H9 (cell line): ENCODE measurements around the gene TRABD2B. TPM values are rescaled to one million over a fixed set of nuclear protein-coding genes. Genes with fewer than 3 reads are reported as not detected.
A peak's percentile ranks its signal among the peaks of the same experiment; 100 is the strongest.

ENCODE experiments used
- DNase-seq: peaks from one replicate; pipeline ENCODE4 v3.0.0-alpha.2; 2017
- H2AFZ ChIP-seq: one replicate; pipeline ENCODE4 v1.6.1; 2013; ENCODE audit warnings: mild to moderate bottlenecking, low read length, control low read depth, moderate library complexity
- H2AK5ac ChIP-seq: 2 replicates; pipeline ENCODE4 v1.6.1; 2013; ENCODE audit warnings: low read length, control low read depth, mixed read lengths; ENCODE audit not compliant: insufficient read length
- H2BK120ac ChIP-seq: one replicate; pipeline ENCODE4 v1.6.1; 2013; ENCODE audit warnings: low read depth, mild to moderate bottlenecking, low read length, control low read depth, inconsistent platforms; ENCODE audit not compliant: poor library complexity, severe bottlenecking
- H2BK12ac ChIP-seq: 2 replicates; pipeline ENCODE4 v1.6.1; 2013; ENCODE audit warnings: low read length, control low read depth, mixed read lengths, low read depth; ENCODE audit not compliant: insufficient read length
- H2BK15ac ChIP-seq: 2 replicates; pipeline ENCODE4 v1.6.1; 2013; ENCODE audit warnings: low read depth, low read length, control low read depth
- H2BK20ac ChIP-seq: one replicate; pipeline ENCODE4 v1.6.1; 2013; ENCODE audit warnings: low read depth, mild to moderate bottlenecking, low read length, control low read depth, inconsistent platforms; ENCODE audit not compliant: poor library complexity, severe bottlenecking
- H2BK5ac ChIP-seq: 2 replicates; pipeline ENCODE4 v1.6.1; 2013; ENCODE audit warnings: low read length, control low read depth, mixed read lengths; ENCODE audit not compliant: insufficient read length
- H3K14ac ChIP-seq: 2 replicates; pipeline ENCODE4 v1.6.1; 2013; ENCODE audit warnings: low read length, control low read depth; ENCODE audit not compliant: insufficient read depth
- H3K18ac ChIP-seq: 2 replicates; pipeline ENCODE4 v1.6.1; 2013; ENCODE audit warnings: low read depth, mild to moderate bottlenecking, mixed read lengths, low read length, control low read depth; ENCODE audit not compliant: insufficient read length
- H3K23ac ChIP-seq: 2 replicates; pipeline ENCODE4 v1.6.1; 2013; ENCODE audit warnings: low read length, control low read depth, mixed read lengths, low read depth; ENCODE audit not compliant: insufficient read length
- H3K23me2 ChIP-seq: 2 replicates; pipeline ENCODE4 v1.6.1; 2013; ENCODE audit warnings: low read depth, mild to moderate bottlenecking, mixed read lengths, low read length, control low read depth; ENCODE audit not compliant: insufficient read length, poor library complexity, severe bottlenecking
- H3K27ac ChIP-seq: 2 replicates; pipeline ENCODE4 v1.5.1; 2013; ENCODE audit warnings: low read length, control low read depth, mixed read lengths, low read depth; ENCODE audit not compliant: insufficient read length
- H3K27me3 ChIP-seq: 2 replicates; pipeline ENCODE4 v1.6.1; 2013; ENCODE audit warnings: low read length, control low read depth, inconsistent platforms; ENCODE audit not compliant: insufficient read depth
- H3K4ac ChIP-seq: 2 replicates; pipeline ENCODE4 v1.6.1; 2013; ENCODE audit warnings: low read depth, mild to moderate bottlenecking, control low read depth, inconsistent platforms, low read length, moderate library complexity
- H3K4me1 ChIP-seq: 2 replicates; pipeline ENCODE4 v1.6.1; 2013; ENCODE audit warnings: low read length, control low read depth, inconsistent platforms; ENCODE audit not compliant: insufficient read depth
- H3K4me2 ChIP-seq: 2 replicates; pipeline ENCODE4 v1.6.1; 2013; ENCODE audit warnings: low read length, control low read depth, mixed read lengths; ENCODE audit not compliant: insufficient read length, insufficient read depth
- H3K56ac ChIP-seq: 2 replicates; pipeline ENCODE4 v1.6.1; 2013; ENCODE audit warnings: low read depth, mild to moderate bottlenecking, mixed read lengths, low read length, control low read depth; ENCODE audit not compliant: insufficient read length
- H3K79me1 ChIP-seq: 2 replicates; pipeline ENCODE4 v1.6.1; 2013; ENCODE audit warnings: low read depth, mild to moderate bottlenecking, moderate library complexity, low read length, control low read depth, inconsistent platforms; ENCODE audit not compliant: insufficient read depth, poor library complexity, severe bottlenecking
- H3K79me2 ChIP-seq: 2 replicates; pipeline ENCODE4 v1.6.1; 2013; ENCODE audit warnings: low read length, control low read depth, inconsistent platforms; ENCODE audit not compliant: insufficient read depth
- H3K9ac ChIP-seq: 2 replicates; pipeline ENCODE4 v1.6.1; 2013; ENCODE audit warnings: low read length, control low read depth, mixed read lengths; ENCODE audit not compliant: insufficient read length; ENCODE audit errors: extremely low read depth
- H3K9me3 ChIP-seq: one replicate; pipeline ENCODE4 v1.6.1; 2013; ENCODE audit warnings: low read depth, low read length, inconsistent platforms; ENCODE audit not compliant: control insufficient read depth
- H3T11ph ChIP-seq: one replicate; pipeline ENCODE4 v1.6.1; 2013; ENCODE audit warnings: mild to moderate bottlenecking, low read length, control low read depth, inconsistent platforms
- H4K20me1 ChIP-seq: one replicate; pipeline ENCODE4 v1.6.1; 2013; ENCODE audit not compliant: control insufficient read depth, insufficient read length, insufficient read depth
- H4K5ac ChIP-seq: 2 replicates; pipeline ENCODE4 v1.6.1; 2013; ENCODE audit warnings: low read depth, mild to moderate bottlenecking, mixed read lengths, low read length, control low read depth; ENCODE audit not compliant: insufficient read length
- H4K8ac ChIP-seq: replicated peaks from 2 replicates; pipeline ENCODE4 v1.6.1; 2013; ENCODE audit warnings: low read length, control low read depth, mixed read lengths, low read depth; ENCODE audit not compliant: insufficient read length
- H4K91ac ChIP-seq: 2 replicates; pipeline ENCODE4 v1.6.1; 2013; ENCODE audit warnings: low read depth, mild to moderate bottlenecking, moderate library complexity, mixed read lengths, low read length, control low read depth; ENCODE audit not compliant: insufficient read length
- H3K27ac Mint-ChIP-seq, 3 experiments: 2 replicates in 2 of 3; 3 replicates in 1 of 3; pipeline ENCODE4 v1.8.0; 2020 to 2021; ENCODE audit warnings: mixed read lengths in 3 of 3, mild to moderate bottlenecking in 1 of 3, moderate library complexity in 1 of 3
- H3K27me3 Mint-ChIP-seq: 2 replicates; pipeline ENCODE4 v1.8.0; 2021; ENCODE audit warnings: low read depth, mild to moderate bottlenecking, moderate library complexity, mixed read lengths
- H3K36me3 Mint-ChIP-seq, 3 experiments: 2 replicates in 2 of 3; 3 replicates in 1 of 3; pipeline ENCODE4 v1.8.0; 2020 to 2021; ENCODE audit warnings: low read depth in 3 of 3, mixed read lengths in 3 of 3; ENCODE audit not compliant: insufficient read depth in 1 of 3
- H3K4me1 Mint-ChIP-seq, 2 experiments: 2 replicates each; pipeline ENCODE4 v1.8.0; 2020; ENCODE audit warnings: mixed read lengths in 2 of 2
- H3K4me3 Mint-ChIP-seq, 2 experiments: 2 replicates in 1 of 2; 3 replicates in 1 of 2; pipeline ENCODE4 v1.8.0; 2020 to 2021; ENCODE audit warnings: mild to moderate bottlenecking in 2 of 2, mixed read lengths in 2 of 2, moderate library complexity in 1 of 2
- H3K9me3 Mint-ChIP-seq, 2 experiments: 2 replicates in 1 of 2; 3 replicates in 1 of 2; pipeline ENCODE4 v1.8.0; 2020; ENCODE audit warnings: mild to moderate bottlenecking in 2 of 2, mixed read lengths in 2 of 2, moderate library complexity in 1 of 2
- WGBS: extraction: QIAGEN DNeasy Blood & Tissue Kit; methylation state at CpG from one replicate; pipeline ENCODE4 v1.1.7; 2013; ENCODE audit warnings: missing lambda C conversion rate, low lambda C conversion rate, mixed read lengths; ENCODE audit not compliant: insufficient read length; ENCODE audit errors: extremely low coverage; 5-methylcytosine and 5-hydroxymethylcytosine counted together
- total RNA-seq: library from RNA; stranded (reverse); gene quantifications from 2 replicates; pipeline ENCODE4 v1.2.1, GENCODE V29; 2021
- TF ChIP-seq, protein P1 (sequence below): fragments of 200-600 bp; sonication (generic); conservative IDR thresholded peaks from 3 replicates; pipeline ENCODE4 v1.8.0; 2021; ENCODE audit warnings: antibody characterized with exemption, mild to moderate bottlenecking

Gene TRABD2B
- total RNA-seq, 1 experiment from 2014 or later: 2.3 TPM

GRCh38 chr1:47915677-47916353 is 81.4 kb downstream of the TRABD2B start:
- Mint-ChIP-seq H3K27ac (peak overlapping the region in 1 of 3 experiments; percentile 27; a peak in 2 of 7 replicates), H3K4me3 (no peak overlapping the region), H3K36me3 (no peaks in the 10 kb centered on the region), H3K27me3 (no peaks in the 10 kb centered on the region), H3K4me1 (peaks cover 20 to 25% of the 10 kb centered on the region in 2 experiments), H3K9me3 (no peaks in the 10 kb centered on the region)
- no peak overlapping the region for H4K5ac ChIP-seq
- H4K91ac ChIP-seq: no peak overlapping the region
- no peak overlapping the region for H2BK5ac ChIP-seq
- no peak overlapping the region for H2AK5ac ChIP-seq
- WGBS: no CpG with 5 or more reads among the region's 13 CpGs
- no peak overlapping the region for H2BK120ac ChIP-seq
- H3K14ac ChIP-seq: no peak overlapping the region
- H3K4ac ChIP-seq: no peak overlapping the region
- no peak overlapping the region for H3K23ac ChIP-seq
- no peaks in the 10 kb centered on the region for H3K23me2 ChIP-seq
- H3K27me3 ChIP-seq: no peaks in the 10 kb centered on the region
- H2BK12ac ChIP-seq: no peak overlapping the region
- no peak overlapping the region for H3K4me2 ChIP-seq
- H3K56ac ChIP-seq: no peak overlapping the region
- no peak overlapping the region for H3K18ac ChIP-seq
- H4K20me1 ChIP-seq: no peaks in the 10 kb centered on the region
- H3K4me1 ChIP-seq: no peaks in the 10 kb centered on the region; the same call in 1 of the 2 replicates
- peak; percentile 43 for DNase-seq
- no peak overlapping the region for H3T11ph ChIP-seq
- no peak overlapping the region for H3K9ac ChIP-seq
- no peaks in the 10 kb centered on the region for H3K79me1 ChIP-seq
- H3K79me2 ChIP-seq: no peaks in the 10 kb centered on the region
- TF ChIP-seq, protein P1, sequence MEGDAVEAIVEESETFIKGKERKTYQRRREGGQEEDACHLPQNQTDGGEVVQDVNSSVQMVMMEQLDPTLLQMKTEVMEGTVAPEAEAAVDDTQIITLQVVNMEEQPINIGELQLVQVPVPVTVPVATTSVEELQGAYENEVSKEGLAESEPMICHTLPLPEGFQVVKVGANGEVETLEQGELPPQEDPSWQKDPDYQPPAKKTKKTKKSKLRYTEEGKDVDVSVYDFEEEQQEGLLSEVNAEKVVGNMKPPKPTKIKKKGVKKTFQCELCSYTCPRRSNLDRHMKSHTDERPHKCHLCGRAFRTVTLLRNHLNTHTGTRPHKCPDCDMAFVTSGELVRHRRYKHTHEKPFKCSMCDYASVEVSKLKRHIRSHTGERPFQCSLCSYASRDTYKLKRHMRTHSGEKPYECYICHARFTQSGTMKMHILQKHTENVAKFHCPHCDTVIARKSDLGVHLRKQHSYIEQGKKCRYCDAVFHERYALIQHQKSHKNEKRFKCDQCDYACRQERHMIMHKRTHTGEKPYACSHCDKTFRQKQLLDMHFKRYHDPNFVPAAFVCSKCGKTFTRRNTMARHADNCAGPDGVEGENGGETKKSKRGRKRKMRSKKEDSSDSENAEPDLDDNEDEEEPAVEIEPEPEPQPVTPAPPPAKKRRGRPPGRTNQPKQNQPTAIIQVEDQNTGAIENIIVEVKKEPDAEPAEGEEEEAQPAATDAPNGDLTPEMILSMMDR: no peak
- H4K8ac ChIP-seq: no peak overlapping the region
- no peak overlapping the region for H2AFZ ChIP-seq
- H3K9me3 ChIP-seq: no peaks in the 10 kb centered on the region
- no peak overlapping the region for H2BK20ac ChIP-seq
- no peak overlapping the region for H3K27ac ChIP-seq
- no peak overlapping the region for H2BK15ac ChIP-seq
